Heart left ventricle (tissue), 16 donors: ENCODE results near the gene DGKZ. TPM values are rescaled to one million over a fixed set of nuclear protein-coding genes. Genes with fewer than 3 reads are reported as not detected.
"Not testable (repeated sequence)": the region's sequence is repeated elsewhere in the genome, so short reads cannot be mapped to it uniquely, and the experiment has no call there.

Experiments used
- ATAC-seq, 4 donors: fragments of 200-7000 bp; cut with Tn5 transposase; one replicate each; pipeline ENCODE4 v1.9.1; 2020 to 2022; ENCODE audit warnings: moderate library complexity in 4 of 4, mild to moderate bottlenecking in 3 of 4, moderate number of reproducible peaks in 1 of 4
- DNase-seq, 5 donors: peaks; one replicate each; pipeline ENCODE4 v3.0.0-alpha.2; 2020
- H3K27ac ChIP-seq, 12 donors: fragments of 200-600 bp; sonication (generic) in 4 of 12; one replicate each; pipeline versions ENCODE4 v1.5.0 to v1.8.0; 2016 to 2022; ENCODE audit warnings: mild to moderate bottlenecking in 2 of 12
- H3K27me3 ChIP-seq, 9 donors: fragments of 200-600 bp; sonication (generic) in 2 of 9; one replicate each; pipeline versions ENCODE4 v1.5.1 to v1.8.0; 2016 to 2022; ENCODE audit warnings: mild to moderate bottlenecking in 3 of 9
- H3K36me3 ChIP-seq, 9 donors: fragments of 200-600 bp; sonication (generic) in 2 of 9; one replicate each; pipeline versions ENCODE4 v1.5.0 to v1.8.0; 2018 to 2022; ENCODE audit warnings: mild to moderate bottlenecking in 2 of 9
- H3K4me1 ChIP-seq, 12 donors: fragments of 200-600 bp; sonication (generic) in 4 of 12; one replicate each; pipeline versions ENCODE4 v1.5.0 to v1.8.0; 2016 to 2022; ENCODE audit warnings: mild to moderate bottlenecking in 3 of 12
- H3K4me3 ChIP-seq, 12 donors: fragments of 200-600 bp; sonication (generic) in 4 of 12; one replicate each; pipeline versions ENCODE4 v1.5.0 to v1.8.0; 2017 to 2022; ENCODE audit warnings: mild to moderate bottlenecking in 9 of 12, moderate library complexity in 4 of 12
- H3K9me3 ChIP-seq, 12 donors: fragments of 200-600 bp; sonication (generic) in 4 of 12; one replicate each; pipeline versions ENCODE4 v1.5.0 to v1.8.0; 2016 to 2022; ENCODE audit warnings: mild to moderate bottlenecking in 1 of 12
- POLR2A ChIP-seq, 2 donors: fragments of 450-650 bp; IDR thresholded peaks; one replicate each; pipeline ENCODE4 v1.6.1; 2017; ENCODE audit warnings: antibody characterized with exemption in 2 of 2, mild to moderate bottlenecking in 2 of 2, moderate library complexity in 2 of 2
- WGBS, 4 donors: extraction: QIAGEN DNeasy Blood & Tissue Kit in 2 of 4; methylation state at CpG; one replicate each; pipeline versions ENCODE4 v1.1.5 to v1.1.7; 2013 to 2018; 5-methylcytosine and 5-hydroxymethylcytosine counted together
- intact Hi-C, 10 donors: fragments of 100-400 bp; cut with DNase I; formaldehyde crosslinking; loops; one replicate each; pipeline versions ENCODE4 v1.11.1 to v1.14.2; 2022
- polyA plus RNA-seq, 2 donors: library from polyadenylated mRNA; stranded (reverse); fragments of 200-250 nt; gene quantifications; one replicate each; pipeline ENCODE4 v1.2.3, GENCODE V29; 2013
- total RNA-seq, 9 donors: library from RNA; depleted of rRNA in 2 of 9; stranded (reverse); fragments of >200 nt in 2 of 9; fragmentation: NEBNext Ultra II Directional in 3 of 9; extraction: Animal tissue kit (Norgen Biotek cat#: 25700) in 3 of 9; gene quantifications; one replicate each; pipeline versions ENCODE4 v1.1.0 to v1.2.4, GENCODE V29; 2016 to 2023
- TF ChIP-seq, protein P1 (sequence below), 12 donors: fragments of 200-600 bp; sonication (generic) in 4 of 12; IDR thresholded peaks; one replicate each; pipeline versions ENCODE4 v1.5.0 to v1.8.0; 2018 to 2022; ENCODE audit warnings: antibody characterized with exemption in 12 of 12, mild to moderate bottlenecking in 5 of 12
- donor health status: ischemic (EF 13 %, LVEDD 7.1; RV severe dilation, severe dysfunction).
- donor health status: healthy with polysubstance abuse.
- donor health status: DM: no; HTN: yes; CAD: no.
- donor health status: DM: no; HTN: no; CAD: no.
- donor health status: ischemic (EF 25% LVEDD 6.9; RV normal size, moderate dysfunction).
- donor health status: ischemic (EF 25% LVEDD 5.7; RV mildly dilated, moderate dysfunction).
- donor health status: healthy.
- donor health status: DM: yes; HTN: yes; CAD: no.
- donor health status: ischemic (EF 35%, LVEDD 5.7; RV mildly dilated, moderate dysfunction).
- donor health status: nonischemic (EF 11% LVEDD 7.7; RV severe dilation, severe dysfunction).
- donor health status: DM: yes; HTN: yes; CAD: no.
- donor health status: PGD.
- donor health status: ischemic (EF 29% LVEDD 5.4; RV normal size, mild dysfunction).
- donor health status: nonischemic (EF 23%, LVEDD 6.1; RV moderate dilation, normal function).

Gene DGKZ
- total and polyA plus RNA-seq, 11 donors, result 41.7 to 114 (median 59.5) TPM

DNA sequence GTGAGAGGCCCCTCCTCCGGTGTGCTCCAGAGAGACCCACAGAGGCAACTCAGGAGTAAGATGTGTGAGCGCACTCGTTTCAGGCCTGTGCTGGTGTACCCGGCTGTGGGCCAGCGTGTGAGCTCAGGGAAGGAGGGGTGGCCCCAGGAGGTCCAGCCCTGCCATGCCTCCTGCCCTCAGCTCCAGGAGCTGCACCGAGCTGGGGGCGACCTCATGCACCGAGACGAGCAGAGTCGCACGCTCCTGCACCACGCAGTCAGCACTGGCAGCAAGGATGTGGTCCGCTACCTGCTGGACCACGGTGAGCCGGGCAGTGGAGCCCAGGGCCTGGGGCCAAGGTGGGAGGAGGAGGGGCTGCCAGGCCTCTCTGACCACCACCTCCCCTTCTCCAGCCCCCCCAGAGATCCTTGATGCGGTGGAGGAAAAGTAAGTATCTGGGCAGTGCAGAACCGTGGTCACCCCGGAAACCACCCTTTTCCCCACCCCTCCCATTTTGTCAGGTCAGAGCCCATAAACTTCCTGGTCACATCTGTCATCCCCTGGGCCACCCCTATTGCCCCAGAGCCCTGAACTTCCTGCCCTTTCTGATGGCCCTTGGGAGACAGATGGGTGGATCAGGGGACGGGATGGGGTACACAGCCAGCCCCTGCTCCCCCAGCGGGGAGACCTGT is 31.7 kb downstream of the DGKZ start:
- Histone ChIP-seq H3K27ac (peak overlapping the region in 2 of 12 donors; percentile 81 to 84), H3K4me1 (peaks cover 0 to 32% (median 16%) of the 10 kb centered on the region in 12 donors), H3K27me3 (peaks cover 0 to 13% (median 0%) of the 10 kb centered on the region in 9 donors), H3K36me3 (peaks cover 0 to 43% (median 40%) of the 10 kb centered on the region in 9 donors), H3K9me3 (no peaks in the 10 kb centered on the region), H3K4me3 (no peak overlapping the region)
- intact Hi-C loops, result no loop called here
- 66 to 80% (median 73%) methylated on average over 12 to 20 of the region's 20 CpGs for WGBS, 4 donors
- DNase-seq, result peak in 1 of 5 donors; percentile 51
- ATAC-seq, result peak in 2 of 4 donors; percentile 1 to 2
- TF ChIP-seq, protein P1, sequence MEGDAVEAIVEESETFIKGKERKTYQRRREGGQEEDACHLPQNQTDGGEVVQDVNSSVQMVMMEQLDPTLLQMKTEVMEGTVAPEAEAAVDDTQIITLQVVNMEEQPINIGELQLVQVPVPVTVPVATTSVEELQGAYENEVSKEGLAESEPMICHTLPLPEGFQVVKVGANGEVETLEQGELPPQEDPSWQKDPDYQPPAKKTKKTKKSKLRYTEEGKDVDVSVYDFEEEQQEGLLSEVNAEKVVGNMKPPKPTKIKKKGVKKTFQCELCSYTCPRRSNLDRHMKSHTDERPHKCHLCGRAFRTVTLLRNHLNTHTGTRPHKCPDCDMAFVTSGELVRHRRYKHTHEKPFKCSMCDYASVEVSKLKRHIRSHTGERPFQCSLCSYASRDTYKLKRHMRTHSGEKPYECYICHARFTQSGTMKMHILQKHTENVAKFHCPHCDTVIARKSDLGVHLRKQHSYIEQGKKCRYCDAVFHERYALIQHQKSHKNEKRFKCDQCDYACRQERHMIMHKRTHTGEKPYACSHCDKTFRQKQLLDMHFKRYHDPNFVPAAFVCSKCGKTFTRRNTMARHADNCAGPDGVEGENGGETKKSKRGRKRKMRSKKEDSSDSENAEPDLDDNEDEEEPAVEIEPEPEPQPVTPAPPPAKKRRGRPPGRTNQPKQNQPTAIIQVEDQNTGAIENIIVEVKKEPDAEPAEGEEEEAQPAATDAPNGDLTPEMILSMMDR (IDR thresholded peaks at IDR 0.05), result no peak
- no peak for TF ChIP-seq POLR2A (IDR thresholded peaks at IDR 0.05)

DNA sequence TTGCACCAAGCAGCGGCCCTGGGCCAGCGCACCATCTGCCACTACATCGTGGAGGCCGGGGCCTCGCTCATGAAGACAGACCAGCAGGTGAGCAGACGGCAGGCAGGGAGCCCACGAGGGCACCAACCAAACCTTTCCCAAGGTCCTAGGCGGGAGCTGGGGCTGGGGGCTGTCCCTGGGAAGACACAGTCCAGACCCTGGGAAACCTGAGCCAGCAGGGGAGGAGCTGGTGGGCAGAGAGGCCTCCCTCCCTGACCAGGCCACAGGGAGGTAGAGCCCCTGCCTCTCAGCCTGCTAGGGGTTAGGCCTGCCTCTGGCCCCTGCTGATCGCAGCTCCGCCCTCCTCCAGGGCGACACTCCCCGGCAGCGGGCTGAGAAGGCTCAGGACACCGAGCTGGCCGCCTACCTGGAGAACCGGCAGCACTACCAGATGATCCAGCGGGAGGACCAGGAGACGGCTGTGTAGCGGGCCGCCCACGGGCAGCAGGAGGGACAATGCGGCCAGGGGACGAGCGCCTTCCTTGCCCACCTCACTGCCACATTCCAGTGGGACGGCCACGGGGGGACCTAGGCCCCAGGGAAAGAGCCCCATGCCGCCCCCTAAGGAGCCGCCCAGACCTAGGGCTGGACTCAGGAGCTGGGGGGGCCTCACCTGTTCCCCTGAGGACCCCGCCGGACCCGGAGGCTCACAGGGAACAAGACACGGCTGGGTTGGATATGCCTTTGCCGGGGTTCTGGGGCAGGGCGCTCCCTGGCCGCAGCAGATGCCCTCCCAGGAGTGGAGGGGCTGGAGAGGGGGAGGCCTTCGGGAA is 32.4 kb downstream of the DGKZ start:
- Histone ChIP-seq H3K36me3 (peaks cover 0 to 36% (median 33%) of the 10 kb centered on the region in 9 donors), H3K4me1 (peaks cover 0 to 32% (median 16%) of the 10 kb centered on the region in 12 donors), H3K27ac (peak overlapping the region in 11 of 12 donors; percentile 67 to 88 (median 81)), H3K4me3 (peak overlapping the region in 6 of 12 donors; percentile 71 to 76 (median 75)), H3K27me3 (peaks cover 0 to 13% (median 0%) of the 10 kb centered on the region in 9 donors)
- intact Hi-C loops, result loop anchor here in 3 of 10 donors (10.0 kb wide), 1 partner anchor 235 kb away; the partner anchor contains the start of genes ATG13 (in 3 of the 3) and HARBI1 (in 3 of the 3)
- not testable (repeated sequence) for H3K9me3 ChIP-seq
- DNase-seq (peak in 1 of 5 donors; percentile 50), ATAC-seq (peak in 3 of 4 donors; percentile 2 to 11 (median 9))
- WGBS, 4 donors, result 67 to 70% (median 69%) methylated on average over 4 to 34 of the region's 36 CpGs

DNA sequence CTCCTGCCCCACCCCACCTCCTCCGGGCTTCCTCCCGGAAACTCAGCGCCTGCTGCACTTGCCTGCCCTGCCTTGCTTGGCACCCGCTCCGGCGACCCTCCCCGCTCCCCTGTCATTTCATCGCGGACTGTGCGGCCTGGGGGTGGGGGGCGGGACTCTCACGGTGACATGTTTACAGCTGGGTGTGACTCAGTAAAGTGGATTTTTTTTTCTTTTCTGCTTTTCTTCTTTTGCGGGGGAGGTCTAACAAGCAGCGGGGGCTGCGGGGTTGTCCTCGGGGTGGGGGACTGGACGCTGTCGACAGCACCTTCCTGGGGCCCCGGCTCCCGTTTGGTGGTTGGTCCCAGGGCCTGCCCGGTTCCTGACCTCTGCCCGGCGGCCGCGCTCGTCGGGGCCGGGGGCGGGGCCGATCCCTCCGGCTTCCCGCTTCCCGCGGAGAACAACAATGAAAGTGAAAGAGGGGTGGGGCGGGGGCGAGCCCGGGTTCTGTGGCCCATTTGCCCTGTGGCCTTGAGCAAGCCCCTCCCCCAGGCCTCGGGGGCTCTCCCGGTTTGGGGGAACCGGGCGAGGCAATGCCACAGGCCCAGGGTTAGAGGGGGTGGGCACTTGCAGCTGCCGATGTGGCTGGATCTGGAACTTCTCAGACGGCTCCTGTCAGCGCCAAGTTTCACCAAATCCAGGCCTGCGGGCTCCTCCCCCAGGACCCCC is 33.2 kb downstream of the DGKZ start:
- ATAC-seq, result peak; percentile 12 to 66 (median 33)
- no peak for TF ChIP-seq POLR2A (IDR thresholded peaks at IDR 0.05)
- TF ChIP-seq, protein P1 (IDR thresholded peaks at IDR 0.05), result no peak
- peak; percentile 75 to 83 (median 82) for DNase-seq
- Histone ChIP-seq H3K4me1 (peaks cover 0 to 32% (median 16%) of the 10 kb centered on the region in 12 donors), H3K36me3 (peaks cover 0 to 28% (median 25%) of the 10 kb centered on the region in 9 donors), H3K27ac (peak overlapping the region; percentile 14 to 88 (median 80)), H3K4me3 (peak overlapping the region; percentile 40 to 78 (median 72)), H3K27me3 (peaks cover 0 to 13% (median 0%) of the 10 kb centered on the region in 9 donors), H3K9me3 (no peaks in the 10 kb centered on the region)
- WGBS, 4 donors, result 5 to 12% (median 8%) methylated on average over 17 to 45 of the region's 45 CpGs
- intact Hi-C loops, result loop anchor here in 3 of 10 donors (10.0 kb wide), 1 partner anchor 234 kb away; the partner anchor contains the start of genes ATG13 (in 3 of the 3) and HARBI1 (in 3 of the 3)
